ENCODE data around the gene F2R. TPM values are rescaled to one million over a fixed set of nuclear protein-coding genes. Genes with fewer than 3 reads are reported as not detected.

The F2R gene
- total RNA-seq, 1 donor from 2014 or later: 108 TPM

- Mint-ChIP-seq H3K27ac (ENCODE audit: unreplicated experiment) (no peak overlapping the region), H3K4me3 (ENCODE audit: unreplicated experiment) (no peak overlapping the region), H3K36me3 (ENCODE audit: unreplicated experiment) (no peaks in the 10 kb centered on the region), H3K9me3 (ENCODE audit: unreplicated experiment) (no peaks in the 10 kb centered on the region), H3K4me1 (ENCODE audit: unreplicated experiment) (peaks cover 37% of the 10 kb centered on the region), H3K27me3 (ENCODE audit: unreplicated experiment) (no peaks in the 10 kb centered on the region)
- no peak for DNase-seq (ENCODE audit: extremely low spot score, unreplicated experiment)
- no peak for TF ChIP-seq CTCF (IDR thresholded peaks at IDR 0.05)
These were observed 66.5 kb downstream of the F2R start for GRCh38 chr5:76782444-76782843.

Other genes with a start within 250 kb of the F2R start
- 13.0 and 14.1 TPM in 2 replicates for gene F2RL2, start 92.7 kb upstream of the F2R start, total RNA-seq
- gene F2RL1, start 102.9 kb downstream of the F2R start, total RNA-seq: 2.0 and 2.1 TPM in 2 replicates
- gene S100Z, start 133.9 kb downstream of the F2R start, total RNA-seq: not detected in 2 replicates
- gene CRHBP, start 236.9 kb downstream of the F2R start, total RNA-seq: 7.1 and 9.6 TPM in 2 replicates

Measured in osteocyte (in vitro differentiated cells).